Activated effector memory CD4-positive, alpha-beta T cell treated with Interleukin-2 at 50 U/mL for 16 hours (primary cell): ENCODE measurements around the gene EXOC3L1.

Experiments
- DNase-seq: peaks from one replicate; pipeline ENCODE4 v3.0.0-alpha.2; 2020

The EXOC3L1 gene

GRCh38 chr16:67177743-67178699, 11.9 kb downstream of the EXOC3L1 start:
- DNase-seq: peak; percentile 57

- no peak for DNase-seq
Observed at GRCh38 chr16:67176662-67177061, 13.3 kb downstream of the EXOC3L1 start.

GRCh38 chr16:67174706-67175231, 15.2 kb downstream of the EXOC3L1 start:
- no peak for DNase-seq

GRCh38 chr16:67173808-67174705, 15.9 kb downstream of the EXOC3L1 start:
- DNase-seq: peak; percentile 63

- no peak for DNase-seq
Observed at GRCh38 chr16:67173323-67173722, 16.6 kb downstream of the EXOC3L1 start.

GRCh38 chr16:67170949-67171649, 18.8 kb downstream of the EXOC3L1 start:
- DNase-seq: no peak

- no peak for DNase-seq
Observed at GRCh38 chr16:67170168-67170948, 19.6 kb downstream of the EXOC3L1 start, which contains the start of gene NOL3. NOL3 (plus strand) TSS chr16:67170538.

- DNase-seq: no peak
Observed at GRCh38 chr16:67169642-67170167, 20.2 kb downstream of the EXOC3L1 start.

- no peak for DNase-seq
Observed at GRCh38 chr16:67169011-67169451, 20.9 kb downstream of the EXOC3L1 start.

GRCh38 chr16:67167588-67167987, 22.3 kb downstream of the EXOC3L1 start:
- DNase-seq: no peak

- DNase-seq: no peak
Observed at GRCh38 chr16:67166598-67167168, 23.3 kb downstream of the EXOC3L1 start.

GRCh38 chr16:67166110-67166547, 23.8 kb downstream of the EXOC3L1 start:
- no peak for DNase-seq

GRCh38 chr16:67165121-67166078, 24.5 kb downstream of the EXOC3L1 start:
- no peak for DNase-seq

- no peak for DNase-seq
Observed at GRCh38 chr16:67164599-67165061, 25.3 kb downstream of the EXOC3L1 start, which contains the start of gene HSF4. HSF4 (plus strand) TSS chr16:67164745; CDS start chr16:67164812, 67 bp downstream.

GRCh38 chr16:67163999-67164558, 25.9 kb downstream of the EXOC3L1 start:
- no peak for DNase-seq

- DNase-seq: peak; percentile 44
Observed at GRCh38 chr16:67163164-67163998, 26.6 kb downstream of the EXOC3L1 start.

- no peak for DNase-seq
Observed at GRCh38 chr16:67162506-67163163, 27.3 kb downstream of the EXOC3L1 start.
